GM12875 (cell line): ENCODE results near the gene HSPBP1.
A peak's percentile ranks its signal among the peaks of the same experiment; 100 is the strongest.

Experiments
- H3K4me3 ChIP-seq: one replicate; pipeline ENCODE4 v1.5.1; 2011; ENCODE audit warnings: low read depth, low read length, control low read depth
- CTCF ChIP-seq: IDR thresholded peaks from 2 replicates; pipeline ENCODE4 v1.5.1; 2011; ENCODE audit warnings: low read depth, mild to moderate bottlenecking, control low read depth, inconsistent platforms, low read length, moderate library complexity, borderline replicate concordance; ENCODE audit not compliant: insufficient read depth

The HSPBP1 gene

DNA sequence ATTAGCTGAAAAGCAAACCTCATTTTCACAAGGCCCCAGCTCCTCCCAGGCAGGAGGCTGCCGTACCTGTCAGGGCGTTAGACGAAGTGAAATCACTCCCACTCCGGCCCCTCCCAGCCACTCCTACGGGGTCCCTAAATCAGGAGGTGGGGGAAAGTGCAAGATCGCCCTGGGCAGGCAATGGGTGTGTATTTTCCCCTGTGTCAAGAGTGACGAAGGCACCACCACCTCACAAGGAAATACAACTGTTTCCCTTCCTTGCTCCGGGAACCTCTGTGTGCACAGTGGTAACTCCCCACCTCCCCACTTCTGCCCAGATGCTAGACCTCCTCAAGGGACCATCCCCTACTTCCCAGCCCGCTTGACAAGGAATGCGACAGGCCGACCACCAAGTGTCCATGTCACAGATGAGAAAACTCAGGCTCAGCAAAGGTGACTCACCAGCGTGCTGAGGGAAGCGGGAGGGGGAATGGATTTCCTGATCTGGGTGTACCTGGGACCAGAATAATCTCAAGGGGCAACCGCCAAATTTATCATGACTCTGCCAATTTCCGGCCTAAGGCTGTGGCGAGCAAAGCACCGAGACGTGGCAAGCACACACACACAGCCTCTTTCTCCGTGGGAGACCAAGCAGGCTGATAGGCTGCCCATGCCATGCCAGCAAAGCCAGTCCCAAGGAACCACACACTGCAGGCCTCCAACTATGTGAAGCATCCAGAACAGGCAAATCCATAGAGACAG is 28.4 kb downstream of the HSPBP1 start:
- peak overlapping the region; percentile 23 for H3K4me3 ChIP-seq
- no peak for TF ChIP-seq CTCF

- no peak for TF ChIP-seq CTCF
- H3K4me3 ChIP-seq: no peak overlapping the region
These were observed 29.5 kb downstream of the HSPBP1 start for GRCh38 chr19:55250262-55251036.

GRCh38 chr19:55249841-55250240 is 30.1 kb downstream of the HSPBP1 start:
- no peak for TF ChIP-seq CTCF
- H3K4me3 ChIP-seq: no peak overlapping the region

- TF ChIP-seq CTCF: no peak
These were observed 31.2 kb downstream of the HSPBP1 start for GRCh38 chr19:55248704-55249103.

DNA sequence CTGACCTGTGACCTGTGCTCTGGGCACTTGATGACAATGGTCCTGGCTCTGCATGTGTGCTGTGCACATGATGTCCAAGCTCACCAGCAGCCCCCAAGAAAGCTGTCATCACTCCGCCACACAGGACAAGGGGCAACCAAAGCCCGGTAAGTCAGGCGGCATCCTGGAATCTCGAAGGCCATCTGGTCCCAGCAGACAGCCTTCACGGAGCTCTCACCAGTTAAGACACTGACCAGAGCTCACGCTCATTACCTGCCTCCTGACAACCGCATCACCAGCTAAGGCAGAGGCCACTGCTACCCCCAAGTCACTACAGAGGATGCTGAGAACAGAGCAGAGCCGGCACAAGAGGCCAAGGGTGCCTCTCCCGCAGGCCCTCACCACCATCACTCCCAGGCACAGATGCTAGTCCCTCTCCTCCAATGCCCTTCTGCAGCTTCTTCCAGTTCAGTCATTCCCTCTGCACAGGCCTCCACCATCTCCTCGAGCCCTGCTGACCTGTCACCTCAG is 31.7 kb downstream of the HSPBP1 start:
- H3K4me3 ChIP-seq: no peak overlapping the region
- TF ChIP-seq CTCF: no peak

More at GRCh38 chr19:55248704-55249103, 31.2 kb downstream of the HSPBP1 start:
- H3K4me3 ChIP-seq: no peak overlapping the region

- H3K4me3 ChIP-seq: no peak overlapping the region
- TF ChIP-seq CTCF: no peak
These were observed 32.2 kb downstream of the HSPBP1 start for GRCh38 chr19:55247621-55248099.
